Hepatocyte (in vitro differentiated cells): ENCODE measurements around the gene RAB12.

Experiments
- CTCF ChIP-seq: fragments of 200-600 bp; sonication (generic); IDR thresholded peaks from 2 replicates; pipeline ENCODE4 v1.5.1; 2016; ENCODE audit warnings: antibody characterized with exemption, mild to moderate bottlenecking; ENCODE audit not compliant: poor library complexity
- EZH2 ChIP-seq: fragments of 200-600 bp; sonication (generic); IDR thresholded peaks from 2 replicates; pipeline ENCODE4 v1.6.1; 2016; ENCODE audit warnings: antibody characterized with exemption, mild to moderate bottlenecking, borderline replicate concordance

GRCh38 chr18:8669571-8669970 is 60.3 kb downstream of the RAB12 start:
- TF ChIP-seq CTCF (no peak), EZH2 (no peak)
